GM06990 (cell line): ENCODE results near the gene ARHGAP26.

ENCODE experiments used
- DNase-seq: peaks from one replicate; pipeline ENCODE4 v3.0.0-alpha.2; 2011; ENCODE audit not compliant: insufficient read length; ENCODE audit errors: extremely low read depth
- H3K27me3 ChIP-seq: replicated peaks from 2 replicates; pipeline ENCODE4 v1.6.0; 2011; ENCODE audit warnings: low read length; ENCODE audit not compliant: control insufficient read depth, insufficient read depth
- H3K36me3 ChIP-seq: 2 replicates; pipeline ENCODE4 v1.5.1; 2011; ENCODE audit warnings: low read length; ENCODE audit not compliant: control insufficient read depth, insufficient read depth
- H3K4me3 ChIP-seq: replicated peaks from 2 replicates; pipeline ENCODE4 v1.5.1; 2011; ENCODE audit warnings: low read depth, mild to moderate bottlenecking, control low read depth, low read length
- TF ChIP-seq, protein P1 (sequence below): IDR thresholded peaks from 2 replicates; pipeline ENCODE4 v1.5.1; 2011; ENCODE audit warnings: low read length, control low read depth, mild to moderate bottlenecking, inconsistent platforms; ENCODE audit not compliant: insufficient read depth, poor library complexity, severe bottlenecking

The ARHGAP26 gene

DNA sequence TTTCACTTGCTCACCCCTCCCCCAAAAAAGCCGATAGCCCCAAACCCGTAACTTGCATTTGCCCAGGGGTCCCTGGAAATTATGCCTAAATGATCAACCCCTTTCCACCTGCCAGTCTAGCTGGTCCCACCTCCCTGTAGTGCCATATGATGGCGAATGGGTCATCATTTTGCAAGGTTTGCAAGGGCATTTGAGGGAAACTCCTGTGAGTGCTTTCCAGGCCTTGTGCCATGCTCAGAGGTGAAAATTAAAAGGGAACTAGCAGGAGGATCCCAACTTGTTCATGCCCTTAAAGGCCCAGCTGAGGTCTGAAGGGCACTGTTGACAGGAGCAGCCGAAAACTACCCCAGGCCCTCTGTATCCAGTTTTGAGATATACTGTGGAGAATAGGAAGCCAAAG lies 440.4 kb downstream of the ARHGAP26 start:
- DNase-seq, result no peak
- no peaks in the 10 kb centered on the region for H3K36me3 ChIP-seq
- no peak overlapping the region for H3K4me3 ChIP-seq
- no peaks in the 10 kb centered on the region for H3K27me3 ChIP-seq
- TF ChIP-seq, protein P1, sequence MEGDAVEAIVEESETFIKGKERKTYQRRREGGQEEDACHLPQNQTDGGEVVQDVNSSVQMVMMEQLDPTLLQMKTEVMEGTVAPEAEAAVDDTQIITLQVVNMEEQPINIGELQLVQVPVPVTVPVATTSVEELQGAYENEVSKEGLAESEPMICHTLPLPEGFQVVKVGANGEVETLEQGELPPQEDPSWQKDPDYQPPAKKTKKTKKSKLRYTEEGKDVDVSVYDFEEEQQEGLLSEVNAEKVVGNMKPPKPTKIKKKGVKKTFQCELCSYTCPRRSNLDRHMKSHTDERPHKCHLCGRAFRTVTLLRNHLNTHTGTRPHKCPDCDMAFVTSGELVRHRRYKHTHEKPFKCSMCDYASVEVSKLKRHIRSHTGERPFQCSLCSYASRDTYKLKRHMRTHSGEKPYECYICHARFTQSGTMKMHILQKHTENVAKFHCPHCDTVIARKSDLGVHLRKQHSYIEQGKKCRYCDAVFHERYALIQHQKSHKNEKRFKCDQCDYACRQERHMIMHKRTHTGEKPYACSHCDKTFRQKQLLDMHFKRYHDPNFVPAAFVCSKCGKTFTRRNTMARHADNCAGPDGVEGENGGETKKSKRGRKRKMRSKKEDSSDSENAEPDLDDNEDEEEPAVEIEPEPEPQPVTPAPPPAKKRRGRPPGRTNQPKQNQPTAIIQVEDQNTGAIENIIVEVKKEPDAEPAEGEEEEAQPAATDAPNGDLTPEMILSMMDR, result no peak

DNA sequence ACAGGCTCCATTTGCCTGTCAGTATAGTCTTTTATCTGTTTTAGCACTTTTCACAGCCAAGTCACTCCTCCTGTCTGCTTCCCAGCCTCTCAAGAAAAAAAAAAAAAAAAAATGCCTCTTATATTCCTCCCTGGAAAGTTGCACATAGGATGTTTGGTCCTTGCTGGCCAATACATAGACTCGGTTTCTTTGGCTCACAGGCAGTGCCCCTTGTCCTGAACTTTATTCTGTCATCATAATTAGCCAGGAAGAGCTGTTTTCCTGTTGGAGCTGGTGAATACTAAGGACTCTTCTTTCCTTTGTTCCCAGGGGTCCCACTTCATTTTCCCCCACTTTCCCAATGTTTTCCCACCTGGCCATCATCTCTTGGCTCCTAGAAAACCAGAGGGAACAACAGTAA lies 442.1 kb downstream of the ARHGAP26 start:
- no peak for DNase-seq
- Histone ChIP-seq H3K4me3 (no peak overlapping the region), H3K36me3 (no peaks in the 10 kb centered on the region), H3K27me3 (no peaks in the 10 kb centered on the region)
- TF ChIP-seq, protein P1, result no peak

DNA sequence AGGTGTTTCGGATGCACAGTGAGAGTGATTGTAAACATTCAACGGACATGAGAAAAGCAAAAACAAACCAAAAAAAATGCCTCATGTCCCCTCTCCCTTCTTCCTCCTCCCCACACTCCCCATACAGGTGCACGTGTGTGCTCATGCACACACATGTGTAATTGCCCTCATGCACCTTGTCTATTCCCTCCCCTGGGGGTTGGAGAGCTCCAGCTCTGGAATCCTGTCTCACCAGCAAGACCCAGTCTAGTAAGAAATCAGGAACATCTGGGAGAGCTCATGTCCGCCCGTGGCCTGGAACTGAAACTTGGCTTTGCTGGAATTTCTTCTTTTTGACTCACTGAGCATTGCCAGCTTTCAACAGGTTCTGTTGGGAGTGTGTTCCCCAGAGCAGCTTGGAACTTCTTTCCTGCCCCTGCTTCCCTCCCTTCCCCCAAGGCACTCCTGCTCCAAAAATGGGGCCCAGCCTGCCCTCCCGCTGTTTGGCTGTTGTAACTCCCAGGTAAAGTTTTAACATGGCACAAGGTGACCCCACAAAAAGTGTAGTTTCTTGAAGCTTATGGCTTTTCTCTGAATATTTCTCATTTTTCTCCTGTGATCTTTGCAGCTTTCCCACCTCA lies 443.2 kb downstream of the ARHGAP26 start:
- DNase-seq, result peak; percentile 66
- H3K27me3 ChIP-seq, result no peaks in the 10 kb centered on the region
- no peaks in the 10 kb centered on the region for H3K36me3 ChIP-seq
- TF ChIP-seq, protein P1, result no peak
- no peak overlapping the region for H3K4me3 ChIP-seq

DNA sequence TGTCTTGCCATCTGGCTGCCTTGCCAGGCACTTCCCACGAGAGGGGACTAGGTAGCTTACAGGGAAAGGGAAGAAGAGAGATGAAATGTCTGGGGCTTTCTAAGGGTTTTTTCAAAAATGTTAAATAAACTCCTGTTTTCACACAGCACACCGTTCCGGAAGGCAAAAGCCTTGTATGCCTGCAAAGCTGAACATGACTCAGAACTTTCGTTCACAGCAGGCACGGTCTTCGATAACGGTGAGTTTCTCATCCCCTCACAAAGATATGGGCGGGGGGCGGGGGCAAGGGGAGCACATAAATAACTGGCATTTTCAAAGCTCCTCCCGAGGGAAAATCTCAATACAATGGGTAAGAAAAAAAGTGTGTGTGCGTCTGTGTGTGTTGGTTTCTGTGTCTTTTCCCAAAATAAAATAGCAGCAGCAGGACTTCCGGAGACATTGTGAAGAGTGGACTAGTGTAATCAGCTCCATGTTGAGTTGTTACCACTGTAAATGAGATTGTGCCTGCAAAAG lies 443.7 kb downstream of the ARHGAP26 start:
- peak; percentile 81 for DNase-seq
- TF ChIP-seq, protein P1, result peak; percentile 47
- Histone ChIP-seq H3K4me3 (no peak overlapping the region), H3K27me3 (no peaks in the 10 kb centered on the region), H3K36me3 (no peaks in the 10 kb centered on the region)

DNA sequence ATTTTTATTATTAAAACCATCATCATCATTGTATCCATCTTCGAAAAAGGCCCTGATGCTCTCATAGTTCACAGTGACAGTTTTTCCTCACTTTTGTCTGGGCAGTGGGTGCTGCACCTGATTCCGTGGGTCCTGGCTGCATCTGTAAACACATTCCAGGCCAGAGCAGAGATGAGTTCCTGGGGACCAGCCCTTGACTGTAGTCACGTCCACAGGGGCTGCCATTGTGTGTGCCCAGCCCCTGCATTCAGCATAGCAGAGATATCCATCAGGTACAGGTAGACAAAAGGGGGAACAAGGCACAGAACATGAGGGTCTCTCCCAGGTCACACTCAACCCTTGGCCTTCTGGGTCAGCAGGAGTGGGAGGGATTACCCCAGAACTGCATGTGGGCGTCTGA lies 444.3 kb downstream of the ARHGAP26 start:
- Histone ChIP-seq H3K27me3 (no peaks in the 10 kb centered on the region), H3K4me3 (no peak overlapping the region), H3K36me3 (no peaks in the 10 kb centered on the region)
- DNase-seq, result no peak
- TF ChIP-seq, protein P1, result no peak

DNA sequence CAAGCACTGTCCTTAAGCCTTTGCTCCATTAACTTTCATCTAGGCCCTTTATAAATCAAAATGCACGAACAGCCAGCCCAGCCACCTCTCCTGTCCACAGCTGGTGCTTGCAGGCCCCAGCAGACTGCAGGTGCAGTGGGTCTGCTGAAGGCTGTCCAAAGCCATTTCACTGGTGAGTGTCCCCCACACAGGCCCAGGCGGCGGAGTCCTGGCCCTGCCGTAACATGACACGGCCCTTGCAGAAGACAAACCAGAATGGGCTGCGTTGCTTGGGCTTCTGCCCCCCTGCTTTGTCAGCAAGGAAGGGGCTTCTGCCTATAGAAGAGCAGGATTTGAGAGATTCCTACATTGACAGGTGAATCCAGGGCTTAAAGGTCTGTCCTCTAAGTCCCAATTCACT lies 444.7 kb downstream of the ARHGAP26 start:
- Histone ChIP-seq H3K27me3 (no peaks in the 10 kb centered on the region), H3K4me3 (no peak overlapping the region), H3K36me3 (no peaks in the 10 kb centered on the region)
- DNase-seq, result peak; percentile 57
- TF ChIP-seq, protein P1, result no peak
